HG03159 (cell line): ENCODE results near the gene KCTD19.

Experiments
- ATAC-seq: cut with Tn5 transposase; IDR thresholded peaks from one replicate; pipeline ENCODE4 v1.9.1; 2021; ENCODE audit warnings: mild to moderate bottlenecking, moderate library complexity; ENCODE audit not compliant: unreplicated experiment

Gene KCTD19

GRCh38 chr16:67326115-67326471 is 448 bp downstream of the KCTD19 start:
- ATAC-seq = no peak

DNA sequence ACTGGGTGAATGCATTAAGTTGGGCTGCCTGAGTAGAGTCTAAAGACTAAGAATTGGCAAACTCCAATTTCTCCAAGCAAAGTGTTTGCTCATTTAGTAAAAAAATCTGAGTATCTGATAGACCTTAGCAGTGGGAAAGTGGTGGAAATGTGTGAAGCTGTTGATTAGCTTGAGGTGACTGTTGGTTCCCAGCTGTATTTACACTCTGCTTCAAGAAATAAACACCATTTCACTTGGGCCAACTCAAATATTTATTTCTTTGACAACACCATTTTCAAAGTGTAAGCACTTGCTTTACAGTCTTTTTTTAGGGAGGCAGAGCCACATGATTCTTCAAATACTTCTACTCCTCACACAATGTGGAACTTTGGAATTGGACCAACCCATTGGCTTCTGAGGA is 8.7 kb downstream of the KCTD19 start:
- no peak for ATAC-seq

GRCh38 chr16:67312719-67313118 is 13.8 kb downstream of the KCTD19 start:
- no peak for ATAC-seq

GRCh38 chr16:67311607-67312488 is 14.7 kb downstream of the KCTD19 start:
- no peak for ATAC-seq

- no peak for ATAC-seq
Observed at GRCh38 chr16:67310561-67310960, 16.0 kb downstream of the KCTD19 start.

DNA sequence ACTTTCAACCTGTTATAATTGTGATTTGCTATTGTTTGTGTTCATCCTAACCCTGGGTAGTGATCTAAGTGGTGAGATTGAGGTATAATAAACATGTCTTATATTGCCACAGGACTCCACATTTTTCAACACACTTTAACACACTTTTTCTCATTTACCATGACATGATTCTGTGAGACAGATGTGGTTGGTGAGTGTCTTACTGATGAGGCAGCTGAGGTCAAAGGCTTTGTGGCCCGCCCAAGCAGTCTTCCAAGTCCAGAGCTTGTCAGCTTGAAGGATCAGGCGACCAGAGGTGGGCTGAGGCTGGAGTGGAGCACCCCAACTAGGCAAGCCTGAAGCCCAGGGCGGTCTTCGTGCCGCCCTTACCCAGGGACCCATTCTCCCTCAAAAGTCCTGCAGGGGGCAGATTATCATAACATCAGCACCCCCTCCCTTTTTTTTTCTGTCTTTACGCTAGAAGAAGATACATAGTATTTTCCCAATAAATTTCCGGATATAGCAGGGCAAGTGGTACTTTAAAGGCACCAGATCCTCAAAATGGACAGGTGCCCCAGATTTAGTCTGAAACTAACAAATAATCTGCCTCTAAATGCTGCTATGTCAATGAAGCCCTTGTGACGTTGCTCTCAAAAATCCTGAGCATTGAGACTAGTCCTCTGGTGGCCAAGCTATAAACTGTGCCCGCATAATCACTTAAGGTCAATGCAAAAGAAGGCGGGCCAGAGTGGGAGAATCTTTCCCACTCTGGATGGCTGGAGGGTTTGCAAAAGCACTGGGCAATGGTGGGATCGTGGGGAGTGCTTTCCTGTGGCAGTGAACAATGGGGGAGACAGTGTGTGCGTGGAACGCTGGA is 21.1 kb downstream of the KCTD19 start:
- no peak for ATAC-seq

DNA sequence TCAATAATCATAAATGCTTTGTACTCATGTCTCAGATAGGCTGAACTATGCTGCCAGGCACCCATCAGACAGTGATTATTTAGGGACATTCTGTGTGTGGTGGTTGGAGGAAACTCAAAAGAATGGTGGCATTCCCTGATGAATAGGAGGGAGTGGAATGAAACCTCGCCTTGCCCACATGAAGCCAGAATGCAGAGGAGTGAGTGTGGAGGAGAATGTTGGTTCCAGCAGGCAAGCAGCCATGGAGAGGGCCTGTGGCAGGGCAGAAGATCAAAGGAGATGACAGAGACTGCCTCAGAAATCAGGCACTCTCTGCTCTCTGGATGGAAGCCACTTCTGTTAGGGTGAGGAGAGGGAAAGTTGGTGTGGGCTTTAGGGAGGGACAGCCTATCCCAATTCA is 22.5 kb downstream of the KCTD19 start:
- no peak for ATAC-seq

DNA sequence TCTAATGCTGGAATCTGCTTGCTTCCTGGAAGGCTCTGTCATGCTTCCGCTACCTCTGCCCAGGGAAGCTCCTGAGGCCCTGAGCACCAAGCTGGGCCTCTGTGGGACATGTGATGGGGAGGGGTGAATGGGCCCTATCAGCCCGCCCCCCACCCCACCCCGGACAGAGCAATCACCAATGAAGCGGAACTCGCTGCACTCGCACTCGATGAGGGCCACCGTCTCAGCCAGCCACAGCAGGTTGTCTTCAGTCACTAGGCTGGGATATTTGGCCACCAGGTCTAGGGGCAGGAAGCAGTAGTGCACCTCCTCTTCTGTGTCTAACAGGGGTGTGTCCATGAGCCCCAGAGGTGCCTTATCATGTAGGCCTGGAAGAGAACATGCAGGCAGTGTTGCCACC is 23.6 kb downstream of the KCTD19 start:
- ATAC-seq = no peak

DNA sequence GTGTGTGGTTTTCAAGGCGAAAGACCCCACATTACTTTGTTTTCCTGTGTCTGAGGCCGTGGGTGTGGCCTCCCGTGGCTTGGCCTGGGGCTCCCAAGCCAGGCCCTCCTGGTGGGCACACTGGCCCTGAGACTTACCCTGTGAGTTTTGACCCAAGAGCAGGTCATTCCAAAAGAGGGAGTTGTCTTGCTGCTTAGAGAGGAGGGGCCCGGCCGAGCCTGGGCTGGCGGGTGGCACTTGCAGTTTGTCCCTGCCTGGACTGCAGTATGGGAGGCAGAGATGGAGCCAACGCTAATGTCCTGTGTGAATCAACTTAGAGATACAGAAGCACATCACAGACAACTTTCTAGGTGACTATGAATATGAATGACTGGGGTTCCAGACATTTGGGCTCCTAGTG is 24.5 kb downstream of the KCTD19 start:
- ATAC-seq = no peak

- no peak for ATAC-seq
Observed at GRCh38 chr16:67301080-67301782, 25.3 kb downstream of the KCTD19 start.

- no peak for ATAC-seq
Observed at GRCh38 chr16:67299269-67299668, 27.3 kb downstream of the KCTD19 start.

DNA sequence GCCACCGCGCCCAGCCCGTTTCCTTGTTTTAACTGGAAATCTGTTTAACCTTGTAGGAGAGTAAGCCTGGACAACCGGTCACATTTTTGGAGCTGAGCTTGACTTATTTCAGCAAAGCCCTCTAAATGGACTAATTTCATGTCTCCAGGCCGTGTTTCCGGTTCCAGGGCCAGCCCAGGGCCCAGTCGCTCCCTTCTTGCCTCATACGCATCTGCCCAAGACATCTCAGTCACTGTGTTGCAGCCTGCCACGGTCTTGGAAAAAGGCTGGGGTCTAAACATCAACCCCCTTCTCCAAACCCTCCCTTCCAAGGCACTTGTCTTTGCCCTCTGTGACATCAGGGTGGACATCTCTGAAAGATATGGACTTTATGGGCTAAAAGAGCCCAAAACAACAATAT is 28.3 kb downstream of the KCTD19 start:
- no peak for ATAC-seq

- no peak for ATAC-seq
Observed at GRCh38 chr16:67296420-67296819, 30.1 kb downstream of the KCTD19 start.

DNA sequence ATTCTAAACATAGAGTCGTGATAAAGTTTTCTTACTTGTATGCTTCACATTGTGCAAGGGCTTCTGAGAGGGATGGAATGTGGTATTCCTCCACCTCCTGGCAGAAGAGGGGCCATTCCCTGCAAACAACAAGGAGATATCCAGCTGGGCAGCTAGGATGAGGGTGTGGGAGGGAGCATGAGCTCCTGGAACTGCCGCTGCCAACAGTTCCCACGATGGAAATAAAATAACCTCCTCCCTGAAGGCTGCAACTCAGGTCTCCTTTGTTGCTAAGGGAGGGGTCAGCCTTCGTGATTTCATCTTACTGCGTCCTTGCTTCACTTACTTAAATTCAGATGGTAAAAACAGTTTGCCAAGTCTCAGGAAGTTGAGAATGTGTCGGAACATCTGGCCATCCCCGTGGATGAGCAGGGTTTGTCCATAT is 31.6 kb downstream of the KCTD19 start:
- ATAC-seq = no peak

GRCh38 chr16:67294171-67294757 is 32.3 kb downstream of the KCTD19 start:
- ATAC-seq = no peak

GRCh38 chr16:67291461-67291860 is 35.1 kb downstream of the KCTD19 start:
- no peak for ATAC-seq

GRCh38 chr16:67287960-67288359 is 38.6 kb downstream of the KCTD19 start:
- ATAC-seq = no peak

GRCh38 chr16:67286441-67287235 is 39.9 kb downstream of the KCTD19 start:
- no peak for ATAC-seq

GRCh38 chr16:67284699-67285646 is 41.6 kb downstream of the KCTD19 start:
- ATAC-seq = no peak
